B cell (primary cell): Measurements from ENCODE around the gene RMC1. TPM values are rescaled to one million over a fixed set of nuclear protein-coding genes. Genes with fewer than 3 reads are reported as not detected.
"Not testable (repeated sequence)": the region's sequence is repeated elsewhere in the genome, so short reads cannot be mapped to it uniquely, and the experiment has no call there.

Experiments used
- ATAC-seq: fragments of 200-7000 bp; cut with Tn5 transposase; one replicate; pipeline ENCODE4 v1.10.0; 2021; ENCODE audit warnings: low read depth, mild to moderate bottlenecking, moderate number of reproducible peaks, moderate library complexity
- CTCF ChIA-PET: fragments of 350-600 bp; sonication (Branson Sonifier 250); formaldehyde crosslinking; loops from one replicate; lab custom pipeline; 2021; ENCODE audit warnings: antibody characterized with exemption, inconsistent platforms; lab: Charles Lee
- POLR2A ChIA-PET: fragments of 350-600 bp; sonication (Branson Sonifier 250); formaldehyde crosslinking; loops from one replicate; lab custom pipeline; 2021; ENCODE audit warnings: antibody characterized with exemption; lab: Charles Lee
- DNase-seq: peaks from one replicate; pipeline ENCODE4 v3.0.0; 2013
- H2AFZ ChIP-seq: 2 replicates; pipeline ENCODE4 v1.6.1; 2012; ENCODE audit warnings: mild to moderate bottlenecking, low read depth, low read length; ENCODE audit not compliant: insufficient read depth, poor library complexity, severe bottlenecking
- H3K27ac ChIP-seq, 2 donors: 1 replicate in 1 of 2; 2 replicates in 1 of 2; pipeline ENCODE4 v1.5.1; 2012 to 2013; ENCODE audit warnings: low read length in 2 of 2, mild to moderate bottlenecking in 2 of 2, moderate library complexity in 1 of 2
- H3K27me3 ChIP-seq, 4 experiments: fragments of 200-600 bp in 1 of 4; sonication (generic) in 1 of 4; replicated peaks in 1 of 4; 1 replicate in 2 of 4; 2 replicates in 2 of 4; pipeline versions ENCODE4 v1.6.1 to v1.7.0; 2013 to 2016; ENCODE audit warnings: low read length in 3 of 4, mild to moderate bottlenecking in 2 of 4, mixed read lengths in 1 of 4, moderate library complexity in 1 of 4; ENCODE audit not compliant: insufficient read depth in 4 of 4, control insufficient read depth in 3 of 4; ENCODE audit errors: control extremely low read depth in 1 of 4
- H3K36me3 ChIP-seq, 2 experiments: replicated peaks in 1 of 2; 1 replicate in 1 of 2; 2 replicates in 1 of 2; pipeline versions ENCODE4 v1.6.1 to v1.7.1; 2013; ENCODE audit warnings: low read length in 1 of 2; ENCODE audit not compliant: insufficient read depth in 2 of 2, control insufficient read depth in 1 of 2; ENCODE audit errors: control extremely low read depth in 1 of 2, extremely low read depth in 1 of 2
- H3K4me1 ChIP-seq, 2 donors: fragments of 200-600 bp in 1 of 2; sonication (generic) in 1 of 2; 1 replicate in 1 of 2; 2 replicates in 1 of 2; pipeline versions ENCODE4 v1.5.1 to v1.6.1; 2013 to 2017; ENCODE audit warnings: low read length in 2 of 2; ENCODE audit not compliant: control insufficient read depth in 2 of 2, insufficient read depth in 2 of 2
- H3K4me2 ChIP-seq: replicated peaks from 2 replicates; pipeline ENCODE3; 2012; ENCODE audit warnings: mild to moderate bottlenecking, low read depth, low read length; ENCODE audit not compliant: poor library complexity, severe bottlenecking
- H3K4me3 ChIP-seq, 5 experiments: fragments of 200-600 bp in 1 of 5; sonication (generic) in 1 of 5; 1 replicate in 3 of 5; 2 replicates in 2 of 5; pipeline versions ENCODE4 v1.5.1 to v1.7.0; 2011 to 2016; ENCODE audit warnings: low read length in 4 of 5, mild to moderate bottlenecking in 4 of 5, low read depth in 2 of 5, control low read depth in 1 of 5, moderate library complexity in 1 of 5; ENCODE audit not compliant: insufficient read depth in 1 of 5; ENCODE audit errors: control extremely low read depth in 1 of 5, extremely low read depth in 1 of 5
- H3K79me2 ChIP-seq: fragments of 200-600 bp; sonication (generic); one replicate; pipeline ENCODE4 v1.6.0; 2016; ENCODE audit warnings: low read length; ENCODE audit not compliant: control insufficient read depth, insufficient read depth
- H3K9ac ChIP-seq: fragments of 200-600 bp; sonication (generic); 2 replicates; pipeline ENCODE4 v1.6.1; 2017; ENCODE audit warnings: mild to moderate bottlenecking, low read length, moderate library complexity
- H3K9me3 ChIP-seq, 3 donors: one replicate each; pipeline versions ENCODE4 v1.6.1 to v1.7.1; 2013; ENCODE audit warnings: low read length in 2 of 3; ENCODE audit not compliant: control insufficient read depth in 2 of 3, insufficient read depth in 1 of 3; ENCODE audit errors: control extremely low read depth in 1 of 3
- H4K20me1 ChIP-seq: 2 replicates; pipeline ENCODE4 v1.6.0; 2012; ENCODE audit warnings: mild to moderate bottlenecking, low read length; ENCODE audit not compliant: insufficient read depth, control insufficient read depth, poor library complexity, severe bottlenecking
- H3K27ac Mint-ChIP-seq: one replicate; pipeline ENCODE4 v1.8.0; 2021; ENCODE audit warnings: mixed read lengths
- H3K27me3 Mint-ChIP-seq: one replicate; pipeline ENCODE4 v1.8.0; 2021; ENCODE audit warnings: mixed read lengths
- H3K4me1 Mint-ChIP-seq: one replicate; pipeline ENCODE4 v1.8.0; 2021; ENCODE audit warnings: mixed read lengths
- H3K4me3 Mint-ChIP-seq: one replicate; pipeline ENCODE4 v1.8.0; 2021; ENCODE audit warnings: mixed read lengths
- H3K9me3 Mint-ChIP-seq: one replicate; pipeline ENCODE4 v1.8.0; 2022; ENCODE audit warnings: mixed read lengths; ENCODE audit not compliant: insufficient read depth
- EZH2 ChIP-seq: IDR thresholded peaks from 2 replicates; pipeline ENCODE4 v1.6.1; 2012; ENCODE audit warnings: borderline replicate concordance, low read depth, mild to moderate bottlenecking, moderate library complexity, low read length; ENCODE audit not compliant: insufficient read depth, poor library complexity, severe bottlenecking
- WGBS: methylation state at CpG from one replicate; pipeline ENCODE4 v1.1.5; 2013; ENCODE audit warnings: missing lambda C conversion rate; ENCODE audit not compliant: insufficient coverage; 5-methylcytosine and 5-hydroxymethylcytosine counted together
- intact Hi-C: fragments of 100-400 bp; cut with micrococcal nuclease; formaldehyde crosslinking; loops from one replicate; pipeline ENCODE4 v1.10.0; 2022
- polyA plus RNA-seq: library from polyadenylated mRNA; depleted of rRNA; stranded (reverse); fragments of >200 nt; gene quantifications from 2 replicates; pipeline ENCODE4 v1.2.3, GENCODE V29; 2012
- total RNA-seq, 2 donors: library from RNA; stranded (reverse); fragments of 120-200 nt in 1 of 2; gene quantifications; 1 replicate in 1 of 2; 2 replicates in 1 of 2; pipeline versions ENCODE4 v1.2.3 to v1.2.4, GENCODE V29; 2013 to 2022
- TF ChIP-seq, protein P1 (sequence below): fragments of 200-600 bp; IDR thresholded peaks from one replicate; pipeline ENCODE4 v1.8.0; 2022; ENCODE audit warnings: antibody characterized with exemption, mild to moderate bottlenecking

Gene RMC1
- total and polyA plus RNA-seq, 2 donors (not counting 1 experiment from before 2014, with no cell fraction given): 77.3 to 137 TPM

DNA sequence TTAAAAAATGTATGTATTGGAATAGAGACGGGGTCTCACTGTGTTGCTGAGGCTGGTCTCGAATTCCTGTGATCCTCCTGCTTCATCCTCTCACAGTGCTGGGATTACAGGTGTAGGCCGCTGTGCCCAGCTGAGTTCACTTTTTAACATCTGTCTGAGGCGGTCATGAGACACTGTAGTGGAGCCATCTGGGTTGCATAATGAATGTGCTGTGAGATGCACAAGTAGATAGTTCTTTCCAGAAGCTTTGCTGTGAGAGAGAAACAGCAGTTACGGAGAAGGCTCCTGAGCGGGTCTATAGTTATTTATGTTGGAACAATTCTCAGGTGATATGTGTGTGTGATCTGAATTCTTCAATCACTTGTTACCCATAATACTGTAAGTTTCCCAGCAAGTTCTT is 3.1 kb downstream of the RMC1 start:
- no peak overlapping the region for H3K9ac ChIP-seq
- no peaks in the 10 kb centered on the region for H3K27me3 Mint-ChIP-seq
- TF ChIP-seq, protein P1, sequence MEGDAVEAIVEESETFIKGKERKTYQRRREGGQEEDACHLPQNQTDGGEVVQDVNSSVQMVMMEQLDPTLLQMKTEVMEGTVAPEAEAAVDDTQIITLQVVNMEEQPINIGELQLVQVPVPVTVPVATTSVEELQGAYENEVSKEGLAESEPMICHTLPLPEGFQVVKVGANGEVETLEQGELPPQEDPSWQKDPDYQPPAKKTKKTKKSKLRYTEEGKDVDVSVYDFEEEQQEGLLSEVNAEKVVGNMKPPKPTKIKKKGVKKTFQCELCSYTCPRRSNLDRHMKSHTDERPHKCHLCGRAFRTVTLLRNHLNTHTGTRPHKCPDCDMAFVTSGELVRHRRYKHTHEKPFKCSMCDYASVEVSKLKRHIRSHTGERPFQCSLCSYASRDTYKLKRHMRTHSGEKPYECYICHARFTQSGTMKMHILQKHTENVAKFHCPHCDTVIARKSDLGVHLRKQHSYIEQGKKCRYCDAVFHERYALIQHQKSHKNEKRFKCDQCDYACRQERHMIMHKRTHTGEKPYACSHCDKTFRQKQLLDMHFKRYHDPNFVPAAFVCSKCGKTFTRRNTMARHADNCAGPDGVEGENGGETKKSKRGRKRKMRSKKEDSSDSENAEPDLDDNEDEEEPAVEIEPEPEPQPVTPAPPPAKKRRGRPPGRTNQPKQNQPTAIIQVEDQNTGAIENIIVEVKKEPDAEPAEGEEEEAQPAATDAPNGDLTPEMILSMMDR: no peak
- TF ChIP-seq EZH2: no peak
- intact Hi-C loops: loop anchor here (10.0 kb wide), 1 partner anchor 152 kb away; no protein-coding TSS in a partner anchor
- no peak overlapping the region for H2AFZ ChIP-seq
- peaks cover 80% of the 10 kb centered on the region for H3K79me2 ChIP-seq
- no peak overlapping the region for H3K4me2 ChIP-seq
- peak overlapping the region; percentile 34 for H3K4me3 Mint-ChIP-seq
- H3K36me3 ChIP-seq: peaks cover 0 to 56% of the 10 kb centered on the region in 2 experiments
- H3K9me3 Mint-ChIP-seq: no peaks in the 10 kb centered on the region
- ChIA-PET POLR2A (no interaction called here), CTCF (interaction anchor here (1.7 to 3.6 kb wide), 3 partner anchors 9 to 83 kb away, joined by 6 to 27 read pairs (median 11); no protein-coding TSS in a partner anchor)
- H3K4me3 ChIP-seq: no peak overlapping the region
- no peak overlapping the region for H3K27ac ChIP-seq
- H3K27ac Mint-ChIP-seq: no peak overlapping the region
- no peaks in the 10 kb centered on the region for H3K9me3 ChIP-seq
- peaks cover 50% of the 10 kb centered on the region for H4K20me1 ChIP-seq
- DNase-seq (no peak), ATAC-seq (no peak)
- no peaks in the 10 kb centered on the region for H3K27me3 ChIP-seq
- peaks cover 28 to 41% of the 10 kb centered on the region in 2 donors for H3K4me1 ChIP-seq
- H3K4me1 Mint-ChIP-seq: peaks cover 53% of the 10 kb centered on the region
- 78% methylated on average over 4 of the region's 6 CpGs for WGBS

DNA sequence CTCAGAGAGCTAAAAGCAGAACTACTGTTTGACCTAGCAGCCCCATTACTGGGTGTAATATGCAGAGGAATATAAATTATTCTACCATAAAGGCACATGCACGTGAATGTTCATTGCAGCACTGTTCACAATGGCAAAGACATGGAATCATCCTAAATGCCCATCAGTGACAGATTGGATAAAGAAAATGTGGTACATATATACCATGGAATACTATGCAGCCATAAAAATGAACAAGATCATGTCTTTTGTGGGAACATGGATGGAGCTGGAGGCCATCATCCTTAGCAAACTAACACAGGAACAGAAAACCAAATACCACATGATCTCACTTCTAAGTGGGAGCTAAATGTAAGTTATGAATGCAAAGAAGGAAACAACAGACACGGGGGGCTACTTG is 7.6 kb downstream of the RMC1 start:
- POLR2A ChIA-PET, H3K9me3 ChIP-seq, H3K9ac ChIP-seq, ATAC-seq, H3K27me3 ChIP-seq, H3K4me3 ChIP-seq, H3K27me3 Mint-ChIP-seq, H3K4me3 Mint-ChIP-seq, DNase-seq, H2AFZ ChIP-seq, intact Hi-C loops, H3K4me2 ChIP-seq, H3K9me3 Mint-ChIP-seq: not testable (repeated sequence)
- H3K4me1 Mint-ChIP-seq: peaks cover 37% of the 10 kb centered on the region
- peaks cover 0 to 66% of the 10 kb centered on the region in 2 experiments for H3K36me3 ChIP-seq
- H4K20me1 ChIP-seq: peaks cover 58% of the 10 kb centered on the region
- H3K4me1 ChIP-seq: peaks cover 9 to 20% of the 10 kb centered on the region in 2 donors
- WGBS: no CpG with 5 or more reads among the region's 2 CpGs
- CTCF ChIA-PET: interaction anchor here (0.7 to 3.7 kb wide), 3 partner anchors 10 to 30 kb away, joined by 3 to 18 read pairs (median 6); no protein-coding TSS in a partner anchor
- peak overlapping the region; percentile 55 for H3K27ac Mint-ChIP-seq
- peaks cover 54% of the 10 kb centered on the region for H3K79me2 ChIP-seq
- peak overlapping the region in 1 of 2 donors; percentile 15 for H3K27ac ChIP-seq

DNA sequence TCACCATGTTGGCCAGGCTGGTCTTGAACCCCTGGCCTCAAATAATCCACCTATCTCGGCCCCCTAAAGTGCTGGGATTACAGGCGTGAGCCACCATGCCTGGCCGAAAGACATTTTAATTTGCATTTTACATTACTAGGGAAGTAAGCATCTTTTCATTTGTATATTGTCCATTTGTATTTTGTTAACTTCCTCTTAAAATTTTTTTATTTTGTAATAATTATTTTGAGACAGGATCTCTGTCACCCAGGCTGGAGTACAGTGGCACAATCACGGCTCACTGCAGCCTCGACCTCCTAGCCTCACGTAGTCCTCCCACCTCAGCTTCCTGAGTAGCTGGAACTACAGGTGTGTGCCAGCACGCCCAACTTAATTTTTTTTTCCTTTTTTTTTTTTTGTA is 8.9 kb downstream of the RMC1 start:
- Mint-ChIP-seq H3K4me1 (peaks cover 31% of the 10 kb centered on the region), H3K27ac (peak overlapping the region; percentile 70)
- H3K4me3 Mint-ChIP-seq, H2AFZ ChIP-seq, DNase-seq, intact Hi-C loops, H3K9ac ChIP-seq, H3K4me3 ChIP-seq, H3K9me3 Mint-ChIP-seq, H3K27me3 ChIP-seq, ATAC-seq, H3K9me3 ChIP-seq, H3K27me3 Mint-ChIP-seq: not testable (repeated sequence)
- ChIA-PET CTCF (interaction anchor here (1.0 to 3.7 kb wide), 3 partner anchors 14 to 74 kb away, joined by 3 to 18 read pairs (median 5); partner anchors contain the start of gene NPC1), POLR2A (interaction anchor here (0.7 kb wide), 1 partner anchor 564 kb away, joined by 4 read pairs; no protein-coding TSS in a partner anchor)
- Histone ChIP-seq H3K36me3 (peaks cover 3 to 60% of the 10 kb centered on the region in 2 experiments), H3K4me2 (peak overlapping the region; percentile 12), H4K20me1 (peaks cover 56% of the 10 kb centered on the region), H3K79me2 (peaks cover 50% of the 10 kb centered on the region), H3K27ac (peak overlapping the region; percentile 49 to 62), H3K4me1 (peaks cover 9 to 14% of the 10 kb centered on the region in 2 donors)
- WGBS: no CpG with 5 or more reads among the region's 7 CpGs
